ENCODE measurements around the gene DENND6B.
A peak's percentile ranks its signal among the peaks of the same experiment; 100 is the strongest.

DENND6B gene

DNA sequence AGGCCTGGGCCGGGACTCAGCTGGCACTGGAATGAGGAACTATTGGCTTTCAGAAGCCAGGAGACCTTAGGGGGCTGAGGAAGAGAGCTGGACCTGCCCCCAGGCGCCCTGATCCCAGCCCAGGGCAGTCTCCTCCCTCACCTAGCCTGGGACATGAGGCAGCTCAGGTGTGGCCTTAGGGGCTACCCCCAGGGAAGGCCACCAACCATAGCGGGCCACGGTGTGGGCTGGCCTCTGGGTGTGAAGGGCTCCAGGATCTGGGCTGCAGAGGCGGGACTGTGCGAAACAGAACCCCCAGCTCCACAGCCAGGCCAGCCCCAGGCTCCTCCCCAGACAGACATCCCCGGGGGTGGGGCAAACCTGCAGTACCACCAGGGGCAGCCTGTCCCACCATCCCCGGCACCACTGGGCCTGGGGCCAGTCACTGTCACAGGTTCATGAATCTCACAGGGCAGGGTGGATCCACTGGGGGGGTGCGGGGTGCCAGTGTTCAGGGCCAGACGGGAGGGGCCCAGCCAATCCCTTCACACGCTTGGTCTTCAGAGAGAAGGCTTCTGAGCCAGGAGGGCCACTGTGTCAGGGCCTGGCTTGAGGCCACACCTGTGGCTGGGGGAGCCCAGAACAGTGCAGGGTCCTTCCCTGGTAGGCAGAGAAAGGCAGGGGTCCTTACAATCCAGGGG, 22.8 kb downstream of the DENND6B start:
- Mint-ChIP-seq H3K4me1 (peaks cover 69% of the 10 kb centered on the region), H3K27me3 (peaks cover 12% of the 10 kb centered on the region), H3K4me3 (peak overlapping the region; percentile 33), H3K9me3 (no peaks in the 10 kb centered on the region), H3K36me3 (no peaks in the 10 kb centered on the region), H3K27ac (peak overlapping the region; percentile 74)
- peak; percentile 22 for ATAC-seq

DNA sequence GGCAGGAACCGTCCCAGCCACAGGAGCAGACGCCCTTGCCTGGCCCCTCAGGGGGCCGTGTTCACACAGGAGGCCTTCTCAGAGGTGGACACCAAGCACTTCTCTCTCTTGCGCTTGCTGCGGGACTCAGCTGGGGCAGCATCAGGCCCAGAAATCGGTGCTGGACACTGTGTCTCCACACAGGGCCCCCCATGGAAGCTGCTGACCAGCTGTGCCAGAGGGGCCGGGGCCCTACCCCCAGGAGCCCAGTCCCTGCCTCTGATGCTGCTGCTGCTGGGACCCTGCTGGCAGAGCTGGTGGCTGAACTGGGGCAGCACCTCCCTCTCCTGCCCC, 23.3 kb downstream of the DENND6B start:
- ATAC-seq, result no peak
- Mint-ChIP-seq H3K4me1 (peaks cover 69% of the 10 kb centered on the region), H3K36me3 (no peaks in the 10 kb centered on the region), H3K27me3 (peaks cover 17% of the 10 kb centered on the region), H3K27ac (peak overlapping the region; percentile 74), H3K9me3 (no peaks in the 10 kb centered on the region), H3K4me3 (no peak overlapping the region)

DNA sequence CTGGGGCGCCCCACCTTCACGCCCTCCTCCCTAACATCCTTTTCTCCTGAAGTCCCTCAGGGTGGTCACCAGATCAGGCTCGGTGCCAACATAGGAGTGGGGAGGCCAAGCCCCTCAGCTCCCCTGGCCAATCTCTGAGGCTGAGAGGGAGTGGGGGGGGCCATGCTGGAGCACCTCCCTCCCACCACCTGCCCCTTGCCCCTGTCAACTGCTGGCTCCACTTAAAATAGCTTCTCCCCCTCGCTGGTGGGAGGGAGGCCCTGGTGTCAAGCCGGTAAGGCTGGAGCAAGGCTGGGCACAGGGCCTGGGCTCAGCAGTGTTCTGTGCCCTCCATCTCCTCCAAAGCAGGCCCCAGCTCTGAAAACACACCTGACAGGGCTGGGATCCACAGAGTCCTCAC, 24.2 kb downstream of the DENND6B start:
- H3K27ac Mint-ChIP-seq, result peak overlapping the region; percentile 74
- no peaks in the 10 kb centered on the region for H3K9me3 Mint-ChIP-seq
- H3K4me3 Mint-ChIP-seq, result no peak overlapping the region

DNA sequence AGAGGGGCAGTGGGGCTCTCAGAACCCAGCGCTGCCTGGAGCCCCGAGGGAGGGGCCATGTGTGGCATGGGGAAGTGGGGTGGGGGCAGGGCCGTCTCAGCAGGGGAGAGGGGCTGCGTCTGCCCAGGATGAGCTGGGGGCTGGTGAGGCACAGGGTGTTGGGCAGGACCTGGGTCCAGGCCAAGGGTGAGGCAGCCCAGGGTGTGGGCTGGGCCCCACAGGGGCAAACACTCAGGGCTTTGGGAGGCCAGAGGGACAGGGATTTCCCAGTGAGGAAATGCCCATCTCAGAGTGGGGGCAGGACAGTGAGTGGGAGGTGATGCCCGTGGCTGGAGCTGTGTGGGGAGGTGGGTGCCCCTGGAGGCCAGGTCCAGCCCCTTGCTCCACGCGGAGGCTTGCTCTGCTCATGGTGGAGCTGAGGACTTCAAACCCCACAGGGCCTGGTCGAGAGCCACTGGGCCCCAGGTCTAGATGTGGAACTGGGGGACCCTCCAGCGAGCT, 24.7 kb downstream of the DENND6B start:
- Mint-ChIP-seq H3K27ac (peak overlapping the region; percentile 74), H3K4me3 (peak overlapping the region; percentile 51), H3K4me1 (peaks cover 80% of the 10 kb centered on the region), H3K27me3 (peaks cover 31% of the 10 kb centered on the region), H3K9me3 (no peaks in the 10 kb centered on the region), H3K36me3 (no peaks in the 10 kb centered on the region)
- no peak for ATAC-seq

More for the DNA sequence above, 24.2 kb downstream of the DENND6B start:
- no peaks in the 10 kb centered on the region for H3K36me3 Mint-ChIP-seq
- ATAC-seq, result no peak
- peaks cover 26% of the 10 kb centered on the region for H3K27me3 Mint-ChIP-seq
- H3K4me1 Mint-ChIP-seq, result peaks cover 77% of the 10 kb centered on the region

DNA sequence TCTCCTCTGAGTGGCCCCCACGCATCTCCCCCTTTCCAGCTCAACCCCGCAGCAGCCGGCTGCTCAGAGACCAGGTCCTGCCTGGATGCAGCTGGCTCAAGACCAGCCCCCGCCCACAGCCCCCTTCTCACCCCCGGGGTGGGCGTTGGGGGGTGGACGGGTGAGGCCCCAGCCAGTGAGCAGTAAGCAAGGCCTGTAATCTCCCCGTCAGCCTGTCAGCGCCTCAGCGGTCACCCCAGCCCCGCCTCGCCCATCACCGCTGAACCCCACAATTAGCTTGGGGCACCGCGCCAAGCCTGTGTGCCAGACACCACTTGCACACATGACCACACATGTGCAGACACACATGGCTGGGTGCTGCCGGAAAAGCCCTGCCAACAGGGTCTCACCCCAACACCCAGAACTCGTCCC, 25.2 kb downstream of the DENND6B start:
- Mint-ChIP-seq H3K27me3 (peaks cover 36% of the 10 kb centered on the region), H3K36me3 (no peaks in the 10 kb centered on the region), H3K9me3 (no peaks in the 10 kb centered on the region), H3K4me3 (peak overlapping the region; percentile 51), H3K27ac (peak overlapping the region; percentile 74), H3K4me1 (peaks cover 80% of the 10 kb centered on the region)
- ATAC-seq, result peak; percentile 28

DNA sequence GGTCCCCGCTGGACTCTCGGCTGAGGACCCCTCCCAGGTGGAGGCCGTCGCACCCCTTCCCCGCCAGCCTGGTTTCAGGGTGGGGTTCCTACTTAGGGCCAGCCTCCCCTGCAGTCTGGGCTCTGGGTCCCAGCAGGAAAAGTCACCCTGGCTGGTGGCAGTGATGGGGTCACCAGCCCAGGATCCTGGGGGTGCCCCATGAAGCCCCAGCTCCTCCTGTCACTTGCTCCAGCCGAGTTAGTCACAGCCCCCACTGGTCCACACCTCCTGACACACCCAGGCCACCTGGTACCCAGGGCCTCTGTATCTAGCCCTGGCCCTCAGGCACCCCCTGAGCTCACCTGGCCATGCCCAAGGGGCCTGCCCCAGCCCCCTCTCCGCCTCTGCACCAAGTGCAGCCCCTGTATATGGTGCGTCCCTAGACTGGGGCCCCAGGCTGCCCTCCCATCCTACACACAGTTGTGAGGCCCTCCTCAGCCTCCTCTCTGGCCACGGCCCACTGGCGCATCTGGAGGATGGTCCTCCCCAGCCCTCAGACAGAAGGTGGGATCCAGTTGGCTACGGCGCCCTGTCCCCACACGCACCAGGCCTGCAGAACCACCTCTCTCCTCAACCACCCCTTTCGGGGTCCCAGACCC, 26.1 kb downstream of the DENND6B start:
- no peaks in the 10 kb centered on the region for H3K9me3 Mint-ChIP-seq
- H3K4me1 Mint-ChIP-seq, result peaks cover 73% of the 10 kb centered on the region
- H3K27ac Mint-ChIP-seq, result peak overlapping the region; percentile 74
- no peak for ATAC-seq
- H3K4me3 Mint-ChIP-seq, result peak overlapping the region; percentile 48
- peaks cover 32% of the 10 kb centered on the region for H3K27me3 Mint-ChIP-seq
- H3K36me3 Mint-ChIP-seq, result no peaks in the 10 kb centered on the region

DNA sequence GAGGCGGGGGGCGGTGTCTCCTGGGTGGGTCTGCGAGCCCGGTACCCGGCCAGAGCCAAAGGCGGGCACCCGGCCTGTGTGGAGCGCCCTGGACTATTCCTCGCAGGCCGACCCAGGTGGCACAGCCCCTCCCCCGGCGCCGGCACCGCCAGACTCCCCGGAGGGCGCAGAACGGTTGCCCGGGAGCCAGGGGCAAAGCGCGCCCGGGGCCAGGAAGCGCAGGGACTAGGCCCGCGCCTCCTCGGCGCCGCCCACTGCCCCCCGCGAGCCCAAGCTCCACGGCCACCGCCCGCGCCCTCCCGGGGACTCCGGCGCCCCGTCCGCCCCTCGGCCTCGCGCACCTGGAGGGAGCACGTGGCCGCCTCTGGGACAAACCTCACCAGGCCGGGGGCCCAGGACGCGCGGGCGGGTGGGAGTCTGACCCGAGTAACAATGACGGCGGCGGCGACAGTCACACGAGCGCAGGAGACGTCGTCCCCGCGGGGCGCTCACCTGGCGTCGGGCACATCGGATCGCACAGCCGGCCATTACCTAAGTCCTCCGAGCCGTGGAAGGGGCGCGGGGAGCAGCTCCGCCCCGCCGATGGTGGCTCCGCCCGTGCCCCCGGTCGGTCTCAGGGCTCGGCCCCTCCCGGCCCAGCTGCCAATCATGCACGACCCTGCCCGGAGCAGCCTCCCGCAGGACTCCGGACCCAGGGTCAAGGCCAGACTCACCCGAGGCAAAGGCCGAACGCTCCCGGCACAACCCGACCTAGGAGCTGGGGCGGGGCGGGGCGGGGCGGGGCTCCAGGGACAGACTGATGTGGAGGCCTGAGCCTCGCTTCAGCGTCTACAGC, 26.8 kb downstream of the DENND6B start:
- H3K27ac Mint-ChIP-seq, result no peak overlapping the region

DNA sequence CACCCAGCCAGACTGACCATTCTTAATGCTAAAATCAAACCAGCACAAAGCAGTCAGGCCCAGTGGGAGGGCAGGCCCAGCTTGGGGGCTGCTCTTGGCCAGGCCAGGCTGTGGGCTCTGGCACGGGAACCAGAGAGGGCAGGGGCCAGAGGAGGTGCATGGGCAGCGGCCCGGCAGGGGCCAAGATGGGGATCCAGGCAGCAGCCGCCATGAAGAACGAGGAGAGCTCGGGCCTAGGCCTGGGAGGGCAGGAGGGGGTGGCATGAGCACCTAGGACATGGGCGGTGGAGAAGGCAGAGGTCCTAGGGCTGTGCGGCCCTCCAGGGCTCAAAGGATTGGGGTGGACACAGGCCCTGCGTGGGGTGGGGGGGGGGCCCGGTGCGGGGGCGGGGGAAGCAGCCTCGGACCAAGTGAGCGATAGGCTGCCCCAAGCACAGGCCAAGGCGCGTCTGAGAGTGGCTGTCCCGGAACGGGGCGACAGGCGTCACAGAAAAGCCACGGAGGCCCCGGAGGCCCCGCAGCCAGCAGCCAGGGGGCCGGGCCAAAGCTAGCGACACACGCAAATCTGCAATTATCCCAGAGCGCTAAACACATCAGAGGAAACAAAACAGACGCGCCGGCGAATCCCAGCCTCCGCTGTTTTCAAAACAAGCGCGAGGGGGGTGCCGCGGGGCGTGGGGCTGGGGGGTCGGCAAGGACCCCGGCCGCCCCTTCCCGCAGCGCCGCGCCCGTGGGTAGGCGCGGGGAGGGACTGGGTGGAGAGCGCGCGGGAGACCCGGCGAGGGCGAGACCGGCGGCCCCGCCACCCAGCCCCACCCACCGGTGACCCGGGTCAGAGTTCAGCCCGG, 27.7 kb downstream of the DENND6B start:
- Mint-ChIP-seq H3K27ac (peak overlapping the region; percentile 32), H3K4me1 (peaks cover 62% of the 10 kb centered on the region), H3K27me3 (peaks cover 31% of the 10 kb centered on the region), H3K9me3 (no peaks in the 10 kb centered on the region), H3K36me3 (no peaks in the 10 kb centered on the region), H3K4me3 (peak overlapping the region; percentile 71)
- ATAC-seq, result peak; percentile 1

More for the DNA sequence above, 26.8 kb downstream of the DENND6B start:
- ATAC-seq, result no peak
- Mint-ChIP-seq H3K36me3 (no peaks in the 10 kb centered on the region), H3K27me3 (peaks cover 31% of the 10 kb centered on the region), H3K9me3 (no peaks in the 10 kb centered on the region), H3K4me1 (peaks cover 65% of the 10 kb centered on the region), H3K4me3 (no peak overlapping the region)

DNA sequence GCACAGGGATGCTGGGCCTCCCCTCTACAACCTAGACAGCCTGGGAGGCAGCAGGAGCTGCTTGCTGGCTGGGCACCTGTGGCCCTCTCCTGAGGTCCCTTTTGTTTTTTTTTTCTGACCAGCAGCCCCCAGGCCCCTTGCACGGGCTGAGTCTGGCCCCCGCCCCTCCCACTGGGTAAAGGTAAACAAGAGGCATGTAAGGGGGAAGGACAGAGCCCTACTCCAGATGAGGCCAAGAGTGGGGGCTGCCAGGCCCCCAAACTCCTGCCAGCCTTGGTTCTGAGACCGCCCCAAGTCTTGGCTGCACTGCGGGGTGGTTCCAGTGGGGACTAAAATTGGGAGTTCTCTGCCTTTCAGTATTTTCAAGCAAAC, 28.6 kb downstream of the DENND6B start:
- Mint-ChIP-seq H3K27me3 (peaks cover 31% of the 10 kb centered on the region), H3K9me3 (no peaks in the 10 kb centered on the region), H3K36me3 (no peaks in the 10 kb centered on the region), H3K4me3 (no peak overlapping the region), H3K4me1 (peaks cover 59% of the 10 kb centered on the region), H3K27ac (no peak overlapping the region)
- ATAC-seq, result no peak

DNA sequence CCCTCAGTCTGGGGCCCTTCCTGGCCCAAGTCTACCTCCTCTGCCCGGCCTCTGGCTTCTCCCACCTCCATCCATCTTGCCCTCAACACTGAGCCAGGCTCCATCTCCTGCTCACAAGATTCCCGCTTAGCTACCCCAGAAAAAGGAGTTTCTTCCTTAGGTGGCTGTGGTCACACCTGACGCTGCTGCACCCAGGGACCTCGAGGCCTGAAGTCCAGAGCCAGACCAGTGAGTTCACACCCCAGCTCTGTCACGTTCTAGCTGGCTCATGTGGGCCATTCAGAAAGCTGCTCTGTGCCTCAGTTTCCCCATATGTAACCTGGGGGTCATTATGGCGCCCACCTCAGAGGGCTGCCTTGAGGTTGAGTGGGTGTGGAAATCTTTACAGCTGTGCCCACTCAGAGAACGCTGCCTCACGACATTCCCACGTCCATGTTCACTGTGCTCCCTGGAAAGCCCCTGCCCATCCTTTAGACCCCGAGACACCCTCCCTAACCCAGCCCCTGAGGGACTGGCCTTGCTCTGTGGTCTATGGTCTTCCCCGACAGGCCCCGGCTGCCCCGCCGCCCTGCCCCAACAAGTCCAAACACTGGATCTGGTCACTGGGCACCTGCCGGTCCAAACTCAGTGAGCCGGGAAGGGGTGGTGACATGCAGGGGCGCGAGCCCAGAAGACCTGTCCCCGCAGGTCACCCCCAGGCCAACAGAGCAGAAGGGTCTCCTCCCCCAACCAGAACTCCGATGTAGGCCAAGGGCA, 29.1 kb downstream of the DENND6B start:
- H3K36me3 Mint-ChIP-seq, result no peaks in the 10 kb centered on the region
- ATAC-seq, result no peak
- peaks cover 36% of the 10 kb centered on the region for H3K27me3 Mint-ChIP-seq
- H3K4me1 Mint-ChIP-seq, result peaks cover 59% of the 10 kb centered on the region
- no peaks in the 10 kb centered on the region for H3K9me3 Mint-ChIP-seq
- no peak overlapping the region for H3K27ac Mint-ChIP-seq
- no peak overlapping the region for H3K4me3 Mint-ChIP-seq

DNA sequence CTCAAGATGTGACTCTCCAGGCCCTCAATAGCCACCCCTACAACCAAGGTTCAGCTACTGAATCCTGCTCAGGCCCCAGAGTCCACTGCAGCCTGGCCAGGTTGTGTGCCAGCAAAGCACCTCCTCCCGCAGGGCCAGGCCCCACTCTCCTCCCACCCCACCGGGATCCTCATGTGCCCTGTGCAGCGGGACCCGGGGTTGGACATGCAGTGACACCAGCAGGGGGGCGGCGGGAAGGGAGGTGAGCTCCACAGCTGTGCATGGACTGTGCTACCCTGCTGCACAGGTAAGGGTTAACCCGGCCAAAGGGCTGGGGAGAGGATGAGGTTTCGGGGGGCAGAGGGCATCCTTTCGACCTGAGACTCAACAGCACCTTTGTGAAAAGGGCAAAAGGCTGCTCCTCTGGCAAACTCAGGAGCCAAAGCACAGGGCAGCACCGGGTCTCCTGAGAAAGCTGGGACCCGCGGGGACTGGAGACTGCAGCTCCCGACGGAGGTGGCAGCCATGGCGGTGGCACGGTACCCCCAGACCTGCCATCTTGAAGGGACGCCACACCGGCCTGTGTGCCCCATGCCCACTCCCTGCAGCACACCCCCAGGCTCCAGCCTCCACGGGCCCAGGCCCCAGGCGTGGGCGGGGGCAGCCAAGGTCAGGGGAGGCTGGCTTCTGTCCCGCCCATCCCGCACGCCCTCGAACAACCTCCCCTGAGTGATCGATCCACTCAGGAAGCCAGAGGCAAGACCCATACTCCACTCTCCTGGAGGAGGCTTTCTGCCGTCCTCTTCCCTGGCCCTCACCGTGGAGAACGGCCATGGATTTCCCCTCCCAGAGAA, 29.9 kb downstream of the DENND6B start:
- ATAC-seq, result no peak
- Mint-ChIP-seq H3K27me3 (peaks cover 44% of the 10 kb centered on the region), H3K4me1 (peaks cover 59% of the 10 kb centered on the region), H3K36me3 (no peaks in the 10 kb centered on the region), H3K4me3 (no peak overlapping the region), H3K9me3 (no peaks in the 10 kb centered on the region), H3K27ac (no peak overlapping the region)

DNA sequence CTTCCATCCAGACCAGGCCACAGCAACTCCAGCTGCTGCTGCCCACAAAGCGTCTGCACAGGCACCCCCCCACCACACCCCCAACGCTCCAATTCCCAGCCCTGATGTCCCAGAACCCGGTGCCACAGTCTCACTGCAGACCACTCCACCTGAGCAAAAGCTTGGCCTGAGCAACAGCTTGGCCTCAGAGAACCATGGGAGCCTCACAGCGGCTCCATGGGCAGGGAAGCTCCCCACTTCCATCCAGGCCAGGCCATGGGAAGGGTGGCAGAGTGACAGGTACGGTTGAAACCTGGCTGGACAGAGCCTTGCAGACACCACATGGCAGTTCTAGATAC, 32.5 kb downstream of the DENND6B start:
- Mint-ChIP-seq H3K4me3 (no peak overlapping the region), H3K27me3 (peaks cover 57% of the 10 kb centered on the region), H3K9me3 (no peaks in the 10 kb centered on the region), H3K27ac (no peak overlapping the region), H3K36me3 (peaks cover under 1% of the 10 kb centered on the region), H3K4me1 (peaks cover 57% of the 10 kb centered on the region)
- no peak for ATAC-seq

DNA sequence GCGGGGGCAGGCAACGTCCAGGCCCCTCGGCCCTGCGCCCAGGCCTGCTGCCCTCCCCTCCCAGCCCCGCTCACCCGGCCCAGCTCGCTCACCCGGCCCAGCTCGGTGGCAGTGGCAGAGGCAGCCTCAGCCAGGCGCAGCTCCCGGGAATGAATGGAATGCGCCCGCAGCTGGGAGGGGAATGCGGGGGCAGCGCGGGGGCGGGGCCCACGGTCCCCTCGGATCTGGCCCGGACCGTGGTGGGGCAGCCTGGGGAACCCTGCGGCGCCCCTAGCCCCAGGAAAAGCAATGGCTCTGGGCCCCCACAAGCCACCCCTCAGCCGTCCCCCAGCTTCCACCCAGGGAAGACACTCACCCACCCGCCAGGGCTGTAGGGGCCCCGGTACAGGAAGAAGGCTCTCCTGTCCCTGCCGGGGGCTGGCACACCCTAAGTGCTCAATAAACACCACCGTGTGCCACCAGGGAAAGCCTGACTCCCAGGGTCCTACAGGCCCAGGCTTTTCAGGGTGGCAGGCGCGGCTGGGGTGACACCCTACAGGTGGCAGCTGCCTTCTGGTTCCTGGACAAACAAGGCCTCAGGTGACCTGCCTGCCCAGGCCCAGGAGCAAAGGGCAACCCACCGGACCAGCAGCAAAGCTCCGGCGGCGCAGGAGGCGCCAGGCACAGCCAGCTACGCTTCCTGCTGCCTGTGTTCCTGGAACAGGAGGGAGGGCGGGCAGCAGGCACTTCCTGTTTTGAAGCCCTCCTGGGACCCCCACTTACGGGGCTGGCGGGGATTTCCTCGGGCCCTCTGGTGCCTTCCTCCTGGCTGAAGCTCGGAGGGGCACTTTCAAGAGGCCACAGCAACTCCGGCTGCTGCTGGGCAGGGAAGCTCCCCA, 33.1 kb downstream of the DENND6B start:
- Mint-ChIP-seq H3K9me3 (no peaks in the 10 kb centered on the region), H3K4me3 (peak overlapping the region; percentile 15), H3K27ac (peak overlapping the region; percentile 57), H3K27me3 (peaks cover 51% of the 10 kb centered on the region), H3K4me1 (peaks cover 51% of the 10 kb centered on the region), H3K36me3 (peaks cover 7% of the 10 kb centered on the region)
- ATAC-seq, result peak; percentile 36

Data from stimulated activated memory B cell treated with anti-CD40 and anti-IgM and Interleukin-4, amounts not matched to agents 10 μg/mL and 1 μg/mL and 100 μg/mL, for 72 hours (primary cell).